OCI-LY3 (cell line): ENCODE measurements around the gene UBE2QL1.

ENCODE experiments used
- H2AFZ ChIP-seq: fragments of 200-600, 300-600 bp; shearing (Covaris generic); 2 replicates; pipeline ENCODE4 v1.6.0; 2014; ENCODE audit warnings: antibody characterized with exemption, low read depth, low read length
- H3K27ac ChIP-seq: fragments of 200-600, 300-600 bp; sonication (generic); 2 replicates; pipeline ENCODE4 v1.5.1; 2014; ENCODE audit warnings: mild to moderate bottlenecking, low read length, moderate library complexity, mixed read lengths
- H3K27me3 ChIP-seq: fragments of 200-600, 300-600 bp; sonication (generic); 2 replicates; pipeline ENCODE4 v1.6.1; 2014; ENCODE audit warnings: low read depth, low read length, mixed read lengths
- H3K36me3 ChIP-seq: fragments of 200-600, 300-600 bp; sonication (generic); replicated peaks from 2 replicates; pipeline ENCODE3; 2014; ENCODE audit warnings: low read depth, low read length, mixed read lengths
- H3K4me1 ChIP-seq: fragments of 300-600, 200-600 bp; sonication (generic); 2 replicates; pipeline ENCODE4 v1.6.1; 2014; ENCODE audit warnings: low read length, mixed read lengths
- H3K4me2 ChIP-seq: fragments of 200-600, 300-600 bp; sonication (generic); 2 replicates; pipeline ENCODE4 v1.6.1; 2014; ENCODE audit warnings: low read length, mixed read lengths
- H3K4me3 ChIP-seq: fragments of 300-600, 200-600 bp; sonication (generic); 2 replicates; pipeline ENCODE4 v1.5.1; 2014; ENCODE audit warnings: antibody characterized with exemption, mild to moderate bottlenecking, low read length, moderate library complexity
- H3K79me2 ChIP-seq: fragments of 300-600, 200-600 bp; shearing (Covaris generic); 2 replicates; pipeline ENCODE4 v1.6.1; 2014; ENCODE audit warnings: mild to moderate bottlenecking, low read length, mixed read lengths
- H3K9ac ChIP-seq: fragments of 300-600, 200-600 bp; shearing (Covaris generic); 2 replicates; pipeline ENCODE4 v1.6.0; 2014; ENCODE audit warnings: mild to moderate bottlenecking, low read length, moderate library complexity
- H3K9me3 ChIP-seq: fragments of 200-600, 300-600 bp; shearing (Covaris generic); 2 replicates; pipeline ENCODE4 v1.6.1; 2014; ENCODE audit warnings: low read length, mixed read lengths; ENCODE audit not compliant: insufficient read depth
- H4K20me1 ChIP-seq: fragments of 200-600, 300-600 bp; sonication (generic); 2 replicates; pipeline ENCODE4 v1.6.1; 2016; ENCODE audit warnings: low read length, mixed read lengths; ENCODE audit not compliant: insufficient read depth
- EZH2phosphoT487 ChIP-seq: fragments of 200-600 bp; shearing (Covaris generic); IDR thresholded peaks from 2 replicates; pipeline ENCODE4 v1.6.1; 2018; ENCODE audit warnings: antibody characterized with exemption, mixed run types, low read depth
- TF ChIP-seq, protein P1 (sequence below): fragments of 200-600, 300-600 bp; sonication (generic); IDR thresholded peaks from 2 replicates; pipeline ENCODE4 v1.5.1; 2014; ENCODE audit warnings: antibody characterized with exemption, low read length, low read depth

The UBE2QL1 gene

DNA sequence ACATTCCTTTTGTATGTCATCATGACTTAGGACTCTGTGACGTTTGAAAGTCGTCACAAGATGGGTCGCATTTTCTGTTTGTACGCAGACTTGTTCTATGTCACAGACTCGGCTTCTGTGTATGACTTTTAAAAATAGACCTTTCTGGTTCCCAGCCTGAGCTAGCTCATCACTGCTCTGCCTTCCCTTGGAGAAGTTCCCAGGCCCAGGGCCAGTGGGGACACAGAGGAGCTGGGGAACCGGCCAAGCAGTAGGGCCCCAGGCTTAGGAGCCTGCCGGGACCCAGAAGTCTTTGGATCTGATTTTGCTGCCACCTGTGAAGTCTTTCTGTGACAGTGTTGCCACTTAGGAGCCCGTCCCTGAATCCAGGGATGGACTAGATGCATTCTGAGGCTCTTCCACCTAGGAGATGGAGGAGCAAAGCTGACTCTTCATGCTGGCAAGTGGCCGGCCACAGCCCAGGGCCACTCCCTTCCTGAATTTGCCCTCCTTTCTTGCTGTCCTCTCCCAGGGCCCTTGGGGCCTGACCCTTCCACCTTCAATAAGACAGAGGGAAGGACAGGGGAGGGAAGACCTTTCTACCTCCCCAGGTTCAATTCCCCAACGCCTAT, 18.1 kb upstream of the UBE2QL1 start:
- Histone ChIP-seq H3K4me2 (no peak overlapping the region), H3K4me3 (no peak overlapping the region), H3K36me3 (no peaks in the 10 kb centered on the region), H3K9me3 (no peaks in the 10 kb centered on the region), H3K79me2 (no peaks in the 10 kb centered on the region), H3K27ac (no peak overlapping the region), H3K9ac (no peak overlapping the region), H4K20me1 (no peaks in the 10 kb centered on the region), H3K27me3 (0 out of 2 replicates have a peak, but pooled peaks cover 3% of the 10 kb centered on the region), H3K4me1 (no peaks in the 10 kb centered on the region), H2AFZ (no peak overlapping the region)
- TF ChIP-seq, protein P1, sequence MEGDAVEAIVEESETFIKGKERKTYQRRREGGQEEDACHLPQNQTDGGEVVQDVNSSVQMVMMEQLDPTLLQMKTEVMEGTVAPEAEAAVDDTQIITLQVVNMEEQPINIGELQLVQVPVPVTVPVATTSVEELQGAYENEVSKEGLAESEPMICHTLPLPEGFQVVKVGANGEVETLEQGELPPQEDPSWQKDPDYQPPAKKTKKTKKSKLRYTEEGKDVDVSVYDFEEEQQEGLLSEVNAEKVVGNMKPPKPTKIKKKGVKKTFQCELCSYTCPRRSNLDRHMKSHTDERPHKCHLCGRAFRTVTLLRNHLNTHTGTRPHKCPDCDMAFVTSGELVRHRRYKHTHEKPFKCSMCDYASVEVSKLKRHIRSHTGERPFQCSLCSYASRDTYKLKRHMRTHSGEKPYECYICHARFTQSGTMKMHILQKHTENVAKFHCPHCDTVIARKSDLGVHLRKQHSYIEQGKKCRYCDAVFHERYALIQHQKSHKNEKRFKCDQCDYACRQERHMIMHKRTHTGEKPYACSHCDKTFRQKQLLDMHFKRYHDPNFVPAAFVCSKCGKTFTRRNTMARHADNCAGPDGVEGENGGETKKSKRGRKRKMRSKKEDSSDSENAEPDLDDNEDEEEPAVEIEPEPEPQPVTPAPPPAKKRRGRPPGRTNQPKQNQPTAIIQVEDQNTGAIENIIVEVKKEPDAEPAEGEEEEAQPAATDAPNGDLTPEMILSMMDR, result no peak
- TF ChIP-seq EZH2phosphoT487, result no peak

- no peak for TF ChIP-seq EZH2phosphoT487
- TF ChIP-seq, protein P1, result no peak
- H4K20me1 ChIP-seq, result no peaks in the 10 kb centered on the region
These were observed 17.2 kb upstream of the UBE2QL1 start for GRCh38 chr5:6431214-6432195.

DNA sequence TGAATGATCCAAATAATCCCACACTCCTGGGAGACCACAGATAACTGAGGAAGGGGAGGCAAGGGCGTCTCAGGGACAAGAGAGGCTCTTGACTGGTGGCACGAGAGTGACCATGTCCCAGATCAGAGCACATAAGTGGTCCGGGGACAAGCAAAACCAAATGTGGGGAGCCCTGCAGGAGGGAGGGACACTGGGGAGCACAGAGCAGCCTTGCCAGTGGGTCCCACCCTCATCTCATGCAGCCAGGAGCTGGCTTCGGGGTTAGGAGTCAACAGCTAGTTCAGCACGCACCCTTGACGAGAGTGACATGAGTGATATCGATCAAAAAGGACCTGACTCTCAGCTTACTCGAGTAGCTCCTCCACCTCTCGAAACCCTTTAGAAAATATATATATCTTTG, 16.5 kb upstream of the UBE2QL1 start:
- H3K4me1 ChIP-seq, result no peaks in the 10 kb centered on the region
- no peaks in the 10 kb centered on the region for H3K79me2 ChIP-seq
- H3K27ac ChIP-seq, result no peak overlapping the region
- H2AFZ ChIP-seq, result no peak overlapping the region
- TF ChIP-seq, protein P1, result no peak
- TF ChIP-seq EZH2phosphoT487, result no peak
- no peaks in the 10 kb centered on the region for H4K20me1 ChIP-seq
- no peak overlapping the region for H3K9ac ChIP-seq
- 0 out of 2 replicates have a peak, but pooled peaks cover 3% of the 10 kb centered on the region for H3K27me3 ChIP-seq
- H3K36me3 ChIP-seq, result no peaks in the 10 kb centered on the region
- no peak overlapping the region for H3K4me2 ChIP-seq
- H3K4me3 ChIP-seq, result no peak overlapping the region
- H3K9me3 ChIP-seq, result no peaks in the 10 kb centered on the region

More at GRCh38 chr5:6431214-6432195, 17.2 kb upstream of the UBE2QL1 start:
- Histone ChIP-seq H3K4me1 (no peaks in the 10 kb centered on the region), H3K9me3 (no peaks in the 10 kb centered on the region), H3K4me2 (no peak overlapping the region), H3K4me3 (no peak overlapping the region), H3K79me2 (no peaks in the 10 kb centered on the region), H2AFZ (no peak overlapping the region), H3K9ac (no peak overlapping the region), H3K27ac (no peak overlapping the region), H3K27me3 (0 out of 2 replicates have a peak, but pooled peaks cover 3% of the 10 kb centered on the region), H3K36me3 (no peaks in the 10 kb centered on the region)

GRCh38 chr5:6434731-6435130, 13.9 kb upstream of the UBE2QL1 start:
- Histone ChIP-seq H3K79me2 (no peaks in the 10 kb centered on the region), H2AFZ (no peak overlapping the region), H3K4me1 (no peaks in the 10 kb centered on the region), H3K9me3 (no peaks in the 10 kb centered on the region), H4K20me1 (no peaks in the 10 kb centered on the region), H3K27me3 (0 out of 2 replicates have a peak, but pooled peaks cover 3% of the 10 kb centered on the region), H3K4me3 (no peak overlapping the region), H3K4me2 (no peak overlapping the region), H3K36me3 (no peaks in the 10 kb centered on the region), H3K27ac (no peak overlapping the region), H3K9ac (no peak overlapping the region)
- TF ChIP-seq, protein P1, result no peak
- no peak for TF ChIP-seq EZH2phosphoT487
